ENCODE results near the gene NLGN3.

GRCh38 chrX:71160475-71160874 lies 15.8 kb downstream of the NLGN3 start:
- no peak for TF ChIP-seq POLR2A (IDR thresholded peaks at IDR 0.05)
- no peak for TF ChIP-seq CTCF (IDR thresholded peaks at IDR 0.05)

All from lower leg skin (tissue), 3 donors.